Sigmoid colon (tissue), 7 donors: Measurements from ENCODE around the gene GAS5. TPM values are rescaled to one million over a fixed set of nuclear protein-coding genes. Genes with fewer than 3 reads are reported as not detected.
A peak's percentile ranks its signal among the peaks of the same experiment; 100 is the strongest.

ENCODE experiments used
- DNase-seq: peaks from one replicate; pipeline ENCODE4 v3.0.0-alpha.2; 2019
- H3K27ac ChIP-seq, 4 donors: fragments of 200-600 bp; sonication (generic); one replicate each; pipeline ENCODE4 v1.5.1; 2016 to 2019; ENCODE audit warnings: mild to moderate bottlenecking in 1 of 4
- H3K27me3 ChIP-seq, 3 donors: fragments of 200-600 bp; sonication (generic); one replicate each; pipeline ENCODE4 v1.5.1; 2019; ENCODE audit warnings: mild to moderate bottlenecking in 1 of 3
- H3K36me3 ChIP-seq, 4 donors: fragments of 200-600 bp; sonication (generic); one replicate each; pipeline ENCODE4 v1.5.1; 2016 to 2019
- H3K4me1 ChIP-seq, 4 donors: fragments of 200-600 bp; sonication (generic); one replicate each; pipeline ENCODE4 v1.5.1; 2017 to 2019
- H3K4me3 ChIP-seq, 4 donors: fragments of 200-600 bp; sonication (generic); one replicate each; pipeline ENCODE4 v1.5.1; 2017 to 2019; ENCODE audit warnings: mild to moderate bottlenecking in 2 of 4, moderate library complexity in 1 of 4
- H3K9me3 ChIP-seq, 4 donors: fragments of 200-600 bp in 3 of 4; sonication (generic) in 3 of 4; one replicate each; pipeline versions ENCODE4 v1.5.1 to v1.6.1; 2013 to 2019
- EP300 ChIP-seq, 4 donors: sonication (generic); formaldehyde crosslinking; IDR thresholded peaks; one replicate each; pipeline ENCODE4 v1.6.1; 2017; ENCODE audit warnings: antibody characterized with exemption in 4 of 4
- POLR2A ChIP-seq, 2 donors: fragments of 450-650 bp; IDR thresholded peaks; one replicate each; pipeline ENCODE4 v1.6.1; 2016; ENCODE audit warnings: antibody characterized with exemption in 2 of 2, mild to moderate bottlenecking in 2 of 2, moderate library complexity in 2 of 2
- POLR2AphosphoS5 ChIP-seq, 4 donors: sonication (generic); formaldehyde crosslinking; IDR thresholded peaks; one replicate each; pipeline ENCODE4 v1.6.1; 2017; ENCODE audit warnings: antibody characterized with exemption in 4 of 4
- WGBS, 2 donors: extraction: QIAGEN DNeasy Blood & Tissue Kit; methylation state at CpG; one replicate each; pipeline ENCODE4 v1.1.7; 2013; 5-methylcytosine and 5-hydroxymethylcytosine counted together
- intact Hi-C: fragments of 100-400 bp; cut with DNase I; formaldehyde crosslinking; loops from one replicate; pipeline ENCODE4 v1.15.1; 2023
- polyA plus RNA-seq, 3 donors: library from polyadenylated mRNA; stranded (reverse); fragments of 200-250 nt; gene quantifications; one replicate each; pipeline ENCODE4 v1.2.3, GENCODE V29; 2013
- total RNA-seq, 4 donors: library from RNA; depleted of rRNA; stranded (reverse); fragments of >200 nt; gene quantifications; one replicate each; pipeline ENCODE4 v1.1.0, GENCODE V29; 2016
- TF ChIP-seq, protein P1 (sequence below), 4 experiments: fragments of 450-650 bp in 3 of 4; fragments of 200-600 bp in 1 of 4; IDR thresholded peaks; one replicate each; pipeline ENCODE4 v1.5.1; 2016 to 2019; ENCODE audit warnings: antibody characterized with exemption in 4 of 4, mild to moderate bottlenecking in 3 of 4, moderate library complexity in 2 of 4
- donor health status: healthy with polysubstance abuse.
- donor health status: Bipolar disorder and iron deficiency.
- donor health status: healthy.

GAS5 gene
- total and polyA plus RNA-seq, 7 donors: 323 to 804 (median 489) TPM

GRCh38 chr1:173867141-173867752, 542 bp downstream of the GAS5 start:
- peaks cover 0 to 57% (median 27%) of the 10 kb centered on the region in 4 donors for H3K36me3 ChIP-seq
- intact Hi-C loops: loop anchor here (5.0 to 10.0 kb wide), 4 partner anchors 290 to 1130 kb away; partner anchors contain the start of genes CACYBP, PRDX6 and RABGAP1L

GRCh38 chr1:173866413-173867115, 1.2 kb downstream of the GAS5 start:
- H3K4me3 ChIP-seq: peak overlapping the region in 3 of 4 donors; percentile 92 to 100 (median 96)
- peak overlapping the region; percentile 95 to 99 (median 98) for H3K27ac ChIP-seq
- WGBS, 2 donors: 2 to 17% methylated on average over 2 of the region's 2 CpGs
- no peaks in the 10 kb centered on the region for H3K9me3 ChIP-seq
- H3K36me3 ChIP-seq: peaks cover 0 to 63% (median 27%) of the 10 kb centered on the region in 4 donors
- intact Hi-C loops: loop anchor here (5.0 to 10.0 kb wide), 4 partner anchors 291 to 1131 kb away; partner anchors contain the start of genes CACYBP, PRDX6 and RABGAP1L
- H3K4me1 ChIP-seq: peaks cover 0 to 39% (median 24%) of the 10 kb centered on the region in 4 donors
- H3K27me3 ChIP-seq: no peaks in the 10 kb centered on the region
- DNase-seq: no peak
- TF ChIP-seq POLR2AphosphoS5 (IDR thresholded peaks at IDR 0.05): no peak
- TF ChIP-seq EP300 (IDR thresholded peaks at IDR 0.05): no peak
- TF ChIP-seq, protein P1, sequence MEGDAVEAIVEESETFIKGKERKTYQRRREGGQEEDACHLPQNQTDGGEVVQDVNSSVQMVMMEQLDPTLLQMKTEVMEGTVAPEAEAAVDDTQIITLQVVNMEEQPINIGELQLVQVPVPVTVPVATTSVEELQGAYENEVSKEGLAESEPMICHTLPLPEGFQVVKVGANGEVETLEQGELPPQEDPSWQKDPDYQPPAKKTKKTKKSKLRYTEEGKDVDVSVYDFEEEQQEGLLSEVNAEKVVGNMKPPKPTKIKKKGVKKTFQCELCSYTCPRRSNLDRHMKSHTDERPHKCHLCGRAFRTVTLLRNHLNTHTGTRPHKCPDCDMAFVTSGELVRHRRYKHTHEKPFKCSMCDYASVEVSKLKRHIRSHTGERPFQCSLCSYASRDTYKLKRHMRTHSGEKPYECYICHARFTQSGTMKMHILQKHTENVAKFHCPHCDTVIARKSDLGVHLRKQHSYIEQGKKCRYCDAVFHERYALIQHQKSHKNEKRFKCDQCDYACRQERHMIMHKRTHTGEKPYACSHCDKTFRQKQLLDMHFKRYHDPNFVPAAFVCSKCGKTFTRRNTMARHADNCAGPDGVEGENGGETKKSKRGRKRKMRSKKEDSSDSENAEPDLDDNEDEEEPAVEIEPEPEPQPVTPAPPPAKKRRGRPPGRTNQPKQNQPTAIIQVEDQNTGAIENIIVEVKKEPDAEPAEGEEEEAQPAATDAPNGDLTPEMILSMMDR (IDR thresholded peaks at IDR 0.05): no peak
- no peak for TF ChIP-seq POLR2A (IDR thresholded peaks at IDR 0.05)

More at GRCh38 chr1:173867141-173867752, 542 bp downstream of the GAS5 start:
- TF ChIP-seq POLR2A (IDR thresholded peaks at IDR 0.05) (no peak), EP300 (IDR thresholded peaks at IDR 0.05) (no peak), POLR2AphosphoS5 (IDR thresholded peaks at IDR 0.05) (no peak)
- TF ChIP-seq, protein P1 (IDR thresholded peaks at IDR 0.05): no peak
- Histone ChIP-seq H3K27ac (peak overlapping the region; percentile 95 to 99 (median 98)), H3K4me3 (peak overlapping the region; percentile 78 to 100 (median 94)), H3K4me1 (peaks cover 0 to 39% (median 24%) of the 10 kb centered on the region in 4 donors), H3K9me3 (no peaks in the 10 kb centered on the region), H3K27me3 (no peaks in the 10 kb centered on the region)
- 1 to 3% methylated on average over 32 of the region's 32 CpGs for WGBS, 2 donors
- peak; percentile 68 for DNase-seq

DNA sequence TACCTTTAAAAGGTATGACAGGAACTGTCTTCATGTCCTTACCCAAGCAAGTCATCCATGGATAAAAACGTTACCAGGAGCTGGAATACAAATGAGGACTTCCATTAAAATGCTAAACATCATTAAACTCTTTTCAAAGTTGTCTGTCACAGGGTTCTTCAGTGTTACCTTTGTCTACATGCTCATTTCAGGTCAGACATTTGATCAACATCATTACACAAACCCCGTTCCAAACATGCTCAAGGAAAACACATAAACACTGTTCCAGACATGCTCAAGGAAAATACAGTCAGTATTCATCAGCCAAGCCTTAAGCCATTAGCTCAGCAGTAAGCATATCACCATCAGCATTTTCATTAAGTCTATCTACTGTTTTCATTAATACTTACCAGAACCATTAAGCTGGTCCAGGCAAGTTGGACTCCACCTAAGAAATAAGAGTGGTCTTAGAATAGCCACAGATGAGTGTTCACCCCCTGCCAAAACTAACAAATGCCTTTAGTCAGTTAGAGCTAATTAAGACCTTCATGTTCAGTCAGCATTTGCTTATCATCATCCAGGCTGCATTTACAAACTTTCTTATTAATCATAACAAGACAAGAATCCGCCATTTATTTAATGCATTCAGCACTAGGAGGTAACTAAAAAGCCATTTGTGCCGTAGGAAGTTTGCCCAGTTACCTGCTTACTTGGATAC, 2.2 kb downstream of the GAS5 start:
- no peaks in the 10 kb centered on the region for H3K27me3 ChIP-seq
- peak overlapping the region in 1 of 4 donors; percentile 100 for H3K4me3 ChIP-seq
- peaks cover 0 to 60% (median 27%) of the 10 kb centered on the region in 4 donors for H3K36me3 ChIP-seq
- no peak for TF ChIP-seq POLR2AphosphoS5 (IDR thresholded peaks at IDR 0.05)
- TF ChIP-seq POLR2A (IDR thresholded peaks at IDR 0.05): no peak
- TF ChIP-seq EP300 (IDR thresholded peaks at IDR 0.05): no peak
- TF ChIP-seq, protein P1 (IDR thresholded peaks at IDR 0.05): no peak
- WGBS, 2 donors: 7 to 37% methylated on average over 4 of the region's 4 CpGs
- intact Hi-C loops: loop anchor here (5.0 to 10.0 kb wide), 4 partner anchors 292 to 1132 kb away; partner anchors contain the start of genes CACYBP, PRDX6 and RABGAP1L
- H3K4me1 ChIP-seq: peaks cover 0 to 34% (median 24%) of the 10 kb centered on the region in 4 donors
- no peak for DNase-seq
- H3K9me3 ChIP-seq: no peaks in the 10 kb centered on the region
- H3K27ac ChIP-seq: no peak overlapping the region

DNA sequence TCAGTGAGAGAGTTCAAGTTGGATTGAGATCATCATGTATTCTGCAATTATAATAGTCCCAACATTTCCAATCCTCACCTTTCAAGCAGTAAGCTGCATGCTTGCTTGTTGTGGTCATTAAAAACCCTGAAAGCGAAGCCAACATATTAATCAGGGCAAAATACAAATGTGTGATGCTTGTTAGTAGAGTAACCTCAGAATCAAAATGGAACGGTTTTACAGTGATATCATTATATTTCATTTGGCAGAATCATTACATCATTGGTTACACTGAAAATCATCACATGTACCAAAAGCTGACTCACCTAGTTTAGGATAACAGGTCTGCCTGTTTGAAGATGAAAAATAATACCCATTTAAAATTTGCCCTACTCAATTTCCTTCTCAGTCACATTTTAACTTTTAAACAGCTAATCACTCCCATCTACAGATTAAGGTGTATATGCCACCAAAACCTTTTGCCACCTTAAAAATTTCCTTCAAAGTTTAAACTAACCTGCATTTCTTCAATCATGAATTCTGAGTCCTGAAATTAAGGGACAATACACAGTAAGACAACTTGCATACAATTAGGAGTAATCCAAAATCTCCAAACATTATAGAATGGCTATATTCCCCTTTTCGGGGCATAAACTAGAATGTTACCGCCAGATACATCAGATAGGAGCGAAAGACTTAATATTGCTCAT, 3.5 kb downstream of the GAS5 start:
- no peak for TF ChIP-seq EP300 (IDR thresholded peaks at IDR 0.05)
- TF ChIP-seq POLR2AphosphoS5 (IDR thresholded peaks at IDR 0.05): no peak
- TF ChIP-seq, protein P1 (IDR thresholded peaks at IDR 0.05): no peak
- TF ChIP-seq POLR2A (IDR thresholded peaks at IDR 0.05): no peak
- 79 to 81% methylated on average over 5 of the region's 5 CpGs for WGBS, 2 donors
- Histone ChIP-seq H3K9me3 (no peaks in the 10 kb centered on the region), H3K27me3 (no peaks in the 10 kb centered on the region), H3K36me3 (peaks cover 0 to 72% (median 27%) of the 10 kb centered on the region in 4 donors), H3K27ac (no peak overlapping the region), H3K4me3 (no peak overlapping the region), H3K4me1 (peaks cover 0 to 30% (median 23%) of the 10 kb centered on the region in 4 donors)
- no peak for DNase-seq
- intact Hi-C loops: loop anchor here (10.0 kb wide), 1 partner anchor 390 kb away; the partner anchor contains the start of gene PRDX6
